GM18502 (cell line): ENCODE measurements around the gene NFATC2IP.
"Not testable (repeated sequence)": the region's sequence is repeated elsewhere in the genome, so short reads cannot be mapped to it uniquely, and the experiment has no call there.

ENCODE experiments used
- ATAC-seq: cut with Tn5 transposase; IDR thresholded peaks from one replicate; pipeline ENCODE4 v1.9.1; 2021; ENCODE audit warnings: mild to moderate bottlenecking; ENCODE audit not compliant: unreplicated experiment, poor library complexity

The NFATC2IP gene

GRCh38 chr16:28989363-28989762 is 38.6 kb downstream of the NFATC2IP start:
- no peak for ATAC-seq

GRCh38 chr16:28990375-28991040 is 39.8 kb downstream of the NFATC2IP start:
- ATAC-seq: no peak

GRCh38 chr16:28991687-28992086 is 41.0 kb downstream of the NFATC2IP start:
- ATAC-seq: no peak

GRCh38 chr16:28992496-28992895 is 41.8 kb downstream of the NFATC2IP start:
- ATAC-seq: no peak

- no peak for ATAC-seq
Observed at GRCh38 chr16:28998837-28999236, 48.1 kb downstream of the NFATC2IP start.

- no peak for ATAC-seq
Observed at GRCh38 chr16:28999577-28999976, 48.8 kb downstream of the NFATC2IP start.

GRCh38 chr16:29000019-29000418 is 49.3 kb downstream of the NFATC2IP start:
- ATAC-seq: no peak

- ATAC-seq: not testable (repeated sequence)
Observed at GRCh38 chr16:29004496-29005139, 53.9 kb downstream of the NFATC2IP start.

GRCh38 chr16:29007730-29008593 is 57.2 kb downstream of the NFATC2IP start:
- no peak for ATAC-seq

- ATAC-seq: no peak
Observed at GRCh38 chr16:29009050-29009837, 58.5 kb downstream of the NFATC2IP start.

- ATAC-seq: no peak
Observed at GRCh38 chr16:29009838-29010166, 59.1 kb downstream of the NFATC2IP start.

- no peak for ATAC-seq
Observed at GRCh38 chr16:29011112-29011511, 60.4 kb downstream of the NFATC2IP start.

GRCh38 chr16:29011851-29012250 is 61.1 kb downstream of the NFATC2IP start:
- ATAC-seq: no peak

- no peak for ATAC-seq
Observed at GRCh38 chr16:29012913-29013553, 62.3 kb downstream of the NFATC2IP start.

- ATAC-seq: no peak
Observed at GRCh38 chr16:29014561-29015069, 63.9 kb downstream of the NFATC2IP start.
